ENCODE data around the gene SYNDIG1.
"Not testable (repeated sequence)": the region's sequence is repeated elsewhere in the genome, so short reads cannot be mapped to it uniquely, and the experiment has no call there.

Gene SYNDIG1

GRCh38 chr20:24616258-24617079 is 147.0 kb downstream of the SYNDIG1 start:
- no peak for DNase-seq

- DNase-seq, result no peak
Measured at GRCh38 chr20:24617080-24617432, 147.6 kb downstream of the SYNDIG1 start.

- DNase-seq, result no peak
Measured at GRCh38 chr20:24617757-24618450, 148.5 kb downstream of the SYNDIG1 start.

- no peak for DNase-seq
Measured at GRCh38 chr20:24618739-24619138, 149.3 kb downstream of the SYNDIG1 start.

DNA sequence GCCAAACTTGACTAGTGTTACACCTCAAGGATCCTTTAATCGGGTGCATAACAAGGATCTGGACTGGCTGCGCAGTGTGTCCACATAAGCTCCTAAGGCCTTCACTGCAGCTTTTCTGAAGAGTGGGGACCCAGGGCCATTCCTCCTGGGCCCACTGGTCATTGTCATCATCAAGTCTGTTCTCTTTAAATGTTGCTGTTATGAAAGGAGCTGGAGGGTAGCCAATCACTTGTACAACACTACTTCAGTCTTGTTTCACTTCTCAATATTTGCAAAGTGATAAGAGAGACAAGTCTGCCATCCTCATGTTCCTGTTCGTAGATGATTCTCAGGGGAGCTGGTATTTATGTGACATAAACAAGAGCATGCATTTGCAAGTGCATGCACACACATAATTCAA is 149.8 kb downstream of the SYNDIG1 start:
- DNase-seq, result no peak

GRCh38 chr20:24620937-24621519 is 151.6 kb downstream of the SYNDIG1 start:
- DNase-seq, result no peak

- no peak for DNase-seq
Measured at GRCh38 chr20:24622856-24623255, 153.4 kb downstream of the SYNDIG1 start.

- DNase-seq, result not testable (repeated sequence)
Measured at GRCh38 chr20:24626141-24626540, 156.7 kb downstream of the SYNDIG1 start.

DNA sequence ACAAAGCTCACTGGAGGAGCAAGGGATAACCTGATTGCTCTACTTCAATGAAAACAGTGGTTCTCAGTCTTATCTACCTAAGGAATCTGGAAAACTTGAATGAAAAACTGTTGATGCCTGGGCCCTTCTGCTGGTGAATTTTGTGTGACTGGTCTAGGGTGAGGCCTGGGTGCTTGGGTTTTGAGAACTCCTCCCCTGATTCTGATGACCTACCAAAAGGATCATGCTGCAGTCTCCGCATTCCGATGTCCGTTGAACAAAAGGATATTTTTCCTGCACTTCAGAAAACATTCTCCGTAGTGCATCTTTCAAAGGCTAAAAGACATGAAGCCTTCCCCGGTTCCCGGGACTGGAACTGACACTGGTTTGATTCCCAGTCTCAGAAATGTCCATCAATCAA is 157.9 kb downstream of the SYNDIG1 start:
- DNase-seq, result no peak

- DNase-seq, result no peak
Measured at GRCh38 chr20:24627926-24628325, 158.5 kb downstream of the SYNDIG1 start.

GRCh38 chr20:24628985-24629384 is 159.6 kb downstream of the SYNDIG1 start:
- no peak for DNase-seq

DNA sequence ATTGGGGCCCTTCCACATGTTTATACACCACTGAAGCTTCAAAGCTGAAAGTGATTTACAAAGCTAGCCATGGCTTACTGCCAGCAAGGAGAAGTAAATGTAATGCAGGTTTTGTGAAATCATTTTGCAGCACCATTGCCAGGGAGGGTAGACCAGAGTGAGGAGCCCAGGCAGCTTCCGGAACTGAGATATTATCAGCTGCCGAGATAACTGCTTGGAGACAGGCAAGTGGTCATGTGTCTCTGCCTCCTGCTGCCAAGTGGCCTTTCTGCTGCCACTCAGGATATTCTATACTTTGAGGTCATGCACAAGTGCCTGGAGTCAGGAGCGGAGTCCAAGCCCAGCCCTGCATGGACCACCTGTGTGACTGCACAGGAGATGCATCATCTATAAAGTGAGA is 160.2 kb downstream of the SYNDIG1 start:
- no peak for DNase-seq

DNA sequence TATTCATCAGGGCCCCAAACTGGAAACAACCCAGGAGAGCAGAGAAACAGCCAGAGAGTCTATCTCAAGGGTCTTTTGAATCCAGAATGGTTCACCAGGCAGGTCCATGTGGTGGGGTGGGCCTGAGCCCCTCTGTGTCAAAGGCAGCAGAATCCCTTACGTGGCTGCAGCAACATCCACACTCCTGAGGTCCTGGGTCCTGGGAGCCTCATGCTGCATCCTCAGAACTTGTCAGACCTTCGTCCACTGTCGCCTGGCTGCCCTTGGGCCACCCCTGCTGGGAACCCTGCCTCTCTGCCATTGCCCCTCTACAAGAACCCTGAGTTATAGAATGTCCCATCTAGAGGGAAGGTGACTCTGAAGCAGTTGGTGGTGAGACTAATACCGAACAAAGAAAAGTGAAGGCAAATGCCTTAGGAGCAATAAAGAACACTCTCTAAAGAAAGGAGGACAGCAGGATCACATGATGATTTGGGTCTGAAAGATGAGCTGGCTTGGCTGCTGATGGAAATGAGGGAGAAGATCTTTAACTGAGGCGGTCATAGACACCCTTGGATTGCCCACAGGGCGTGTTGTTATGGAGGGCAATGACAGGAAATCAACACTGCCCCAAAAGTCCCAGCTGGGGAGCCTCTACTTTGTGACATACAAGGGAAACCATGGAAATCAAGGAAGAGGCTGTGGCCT is 161.2 kb downstream of the SYNDIG1 start:
- DNase-seq, result no peak

GRCh38 chr20:24631173-24631505 is 161.7 kb downstream of the SYNDIG1 start:
- DNase-seq, result no peak

DNA sequence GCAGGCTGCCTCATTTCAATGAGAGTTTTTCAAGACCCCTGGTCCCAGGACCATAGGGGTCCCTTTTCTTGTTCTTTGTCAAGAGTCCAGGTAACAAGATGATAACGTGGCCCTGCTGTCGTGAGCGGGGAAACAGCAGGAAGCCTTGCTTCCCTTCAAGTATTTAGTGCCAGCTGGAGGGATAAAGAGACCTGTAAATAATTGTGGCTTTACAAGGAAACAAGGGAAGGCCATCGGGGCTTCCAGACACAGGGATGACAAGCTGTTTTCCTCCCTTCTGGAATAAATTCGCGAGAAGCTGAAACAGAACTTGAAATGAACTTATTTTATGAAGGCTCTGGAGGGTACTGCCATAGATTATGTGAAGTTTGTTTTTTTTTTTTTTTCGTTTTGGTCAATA is 163.2 kb downstream of the SYNDIG1 start:
- DNase-seq, result no peak

GRCh38 chr20:24633026-24633425 is 163.6 kb downstream of the SYNDIG1 start:
- DNase-seq, result no peak

GRCh38 chr20:24633521-24633920 is 164.1 kb downstream of the SYNDIG1 start:
- DNase-seq, result no peak

DNA sequence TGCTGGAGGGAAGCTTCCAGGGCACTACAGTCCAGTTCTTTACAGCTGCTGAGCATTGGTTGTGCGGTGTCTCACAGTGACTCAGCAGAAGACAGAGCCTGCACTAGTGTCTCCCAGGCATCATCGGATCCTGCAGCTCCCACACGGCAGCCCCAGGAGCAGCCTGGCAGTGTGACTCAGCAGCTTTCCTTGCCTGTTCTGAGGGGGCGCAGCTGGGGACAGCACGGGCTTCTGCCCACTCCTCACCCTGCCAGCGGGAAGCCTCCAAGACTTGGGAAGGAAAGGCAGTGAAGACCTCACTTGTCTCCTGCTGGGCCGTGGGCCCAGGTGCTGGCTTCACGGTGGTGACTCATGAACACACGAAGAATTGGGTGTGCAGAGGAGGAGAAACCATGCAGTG is 165.4 kb downstream of the SYNDIG1 start:
- no peak for DNase-seq

DNA sequence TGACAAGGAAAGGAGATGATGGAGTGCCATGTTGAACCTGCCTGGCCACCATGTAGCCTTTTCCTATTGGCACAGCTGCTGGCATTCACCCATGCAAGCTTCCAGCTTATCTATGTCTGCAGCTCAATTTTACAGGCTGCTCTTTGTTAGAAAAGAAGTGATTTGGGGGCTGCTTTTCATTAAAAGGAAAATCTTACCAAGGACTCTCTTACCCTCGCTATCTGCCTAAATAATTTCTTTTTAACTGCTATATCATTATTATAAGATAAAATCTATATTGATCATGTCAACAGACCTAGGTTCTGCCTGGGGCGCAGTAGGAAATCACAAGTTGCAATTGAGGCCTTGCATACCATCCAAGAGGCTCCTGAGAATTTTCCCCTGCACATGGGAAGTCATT is 167.2 kb downstream of the SYNDIG1 start:
- no peak for DNase-seq

DNA sequence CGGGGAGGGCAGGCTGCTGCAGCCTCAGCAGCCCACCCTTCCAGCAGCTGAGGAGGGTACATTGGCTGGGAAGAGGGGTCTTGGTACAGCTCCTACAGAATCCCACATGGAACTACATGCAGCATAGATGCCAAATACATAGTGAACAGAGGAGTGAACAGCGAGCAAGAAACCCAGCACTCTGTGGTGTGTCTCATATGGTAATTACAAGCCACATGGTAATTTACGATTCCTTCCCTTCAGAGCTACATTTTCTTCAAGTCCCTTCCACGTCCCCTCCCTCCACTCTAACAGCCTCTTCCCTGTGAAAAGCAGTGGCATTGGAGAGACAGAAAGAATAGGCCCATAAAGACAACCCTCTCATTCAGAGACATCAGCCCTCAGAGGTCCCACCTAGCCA is 167.7 kb downstream of the SYNDIG1 start:
- no peak for DNase-seq

DNA sequence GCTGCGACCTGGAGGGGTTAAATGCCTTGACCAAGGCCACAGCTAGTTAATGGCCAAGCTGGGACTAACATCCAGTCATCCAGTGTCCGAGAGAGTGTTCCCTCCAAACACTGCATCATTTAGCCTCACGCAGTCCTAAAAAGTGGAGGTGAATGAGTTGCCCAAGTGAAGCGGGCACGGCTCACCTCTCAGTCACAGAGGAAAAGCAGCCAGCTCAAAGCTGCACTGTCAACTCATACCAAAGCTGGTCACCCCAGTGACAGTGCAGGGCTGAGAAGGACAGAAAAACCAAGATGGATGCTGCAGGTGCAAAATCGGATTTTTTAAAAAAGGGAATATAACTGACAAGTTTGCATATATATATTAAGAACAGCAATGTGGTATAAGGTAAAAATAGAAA is 168.5 kb downstream of the SYNDIG1 start:
- DNase-seq, result no peak

DNA sequence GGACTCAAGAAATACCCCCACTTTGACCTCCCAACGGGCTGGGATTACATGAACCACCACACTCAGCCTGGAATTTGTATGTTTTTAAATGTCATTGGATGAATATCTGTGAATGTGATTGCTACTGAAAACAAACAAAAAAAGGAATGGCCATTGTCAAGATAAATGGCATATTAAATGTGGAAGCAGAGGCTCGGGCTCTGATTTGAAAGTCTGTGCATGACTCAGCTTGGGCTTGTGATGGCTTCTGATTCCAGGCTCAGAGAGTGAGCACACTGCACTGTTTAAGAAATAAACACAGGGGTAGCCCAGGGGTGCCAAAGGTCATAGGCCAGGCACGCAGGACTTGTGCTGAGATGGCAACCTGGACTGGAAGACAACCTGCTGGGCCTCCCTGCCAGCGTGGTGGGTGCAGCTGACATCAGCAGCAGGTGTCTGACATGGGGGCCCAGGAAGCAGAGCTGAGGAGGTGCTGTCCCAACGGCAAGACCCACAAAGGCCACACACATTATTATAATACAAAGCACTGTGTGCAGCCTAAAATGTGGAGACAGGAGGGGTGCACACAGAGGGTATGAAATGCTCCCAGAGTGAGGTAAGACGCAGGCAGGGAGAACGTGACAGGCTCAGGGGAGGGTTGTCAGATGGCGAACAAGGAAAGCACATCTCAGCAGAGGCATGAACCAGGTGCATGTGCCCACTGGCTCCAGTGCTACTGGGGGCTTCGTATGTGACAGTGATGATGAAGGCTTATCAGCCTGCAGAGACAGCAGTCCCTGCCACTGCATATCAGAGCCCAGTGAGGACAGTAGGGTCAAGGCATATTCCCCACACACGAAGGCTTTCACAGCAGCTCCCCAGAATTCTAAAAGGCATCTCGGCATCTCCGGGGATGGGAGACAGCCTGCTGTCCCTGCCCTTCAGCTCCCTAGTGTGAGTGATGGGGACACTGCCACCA is 169.4 kb downstream of the SYNDIG1 start:
- DNase-seq, result no peak

GRCh38 chr20:24640276-24640675 is 170.8 kb downstream of the SYNDIG1 start:
- DNase-seq, result no peak
